ENCODE measurements around the gene SF3A2.

The SF3A2 gene

DNA sequence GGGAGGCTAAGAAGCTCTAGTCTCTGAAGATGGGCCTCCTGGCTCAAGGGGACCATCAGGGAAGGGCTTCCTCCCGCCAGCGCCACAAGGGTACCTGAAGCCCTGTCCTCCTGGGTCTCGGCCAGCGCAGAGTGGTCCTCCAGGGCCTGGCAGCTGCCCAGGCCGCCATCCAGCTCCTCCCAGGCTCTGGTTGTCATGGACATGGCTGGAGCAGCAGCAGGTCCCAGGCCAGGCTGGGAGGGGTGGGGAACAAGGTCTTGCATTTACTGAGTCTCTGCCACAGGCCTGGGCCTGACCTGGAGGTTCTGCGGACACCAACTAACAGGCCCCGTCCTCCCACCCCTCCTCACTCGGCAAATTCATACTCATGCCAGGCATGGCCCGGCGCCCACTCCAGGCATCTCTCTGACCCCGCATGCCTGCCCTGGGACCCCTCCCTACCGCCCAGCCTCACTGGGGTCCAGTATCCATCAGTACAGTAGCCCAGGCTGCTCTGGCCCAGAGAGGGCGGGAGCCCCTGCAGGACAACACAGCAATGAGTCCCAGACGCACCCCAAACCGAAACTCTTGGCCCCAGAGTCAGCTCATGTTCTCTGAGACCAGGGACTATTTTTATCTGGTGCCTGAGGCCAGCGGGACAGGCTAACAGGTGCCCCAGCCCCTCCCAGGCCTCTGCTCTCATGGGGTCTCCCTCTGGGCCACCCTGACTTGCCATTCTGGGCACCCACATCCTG lies 18.7 kb downstream of the SF3A2 start:
- no peak for DNase-seq

- DNase-seq: no peak
These were observed 19.5 kb downstream of the SF3A2 start, which contains the start of gene JSRP1 for GRCh38 chr19:2255982-2256685. TSS of gene JSRP1 (minus strand) at chr19:2256417. CDS start at chr19:2255314, 1,103 bp downstream.

GRCh38 chr19:2259336-2259735 lies 22.7 kb downstream of the SF3A2 start:
- DNase-seq: no peak

DNA sequence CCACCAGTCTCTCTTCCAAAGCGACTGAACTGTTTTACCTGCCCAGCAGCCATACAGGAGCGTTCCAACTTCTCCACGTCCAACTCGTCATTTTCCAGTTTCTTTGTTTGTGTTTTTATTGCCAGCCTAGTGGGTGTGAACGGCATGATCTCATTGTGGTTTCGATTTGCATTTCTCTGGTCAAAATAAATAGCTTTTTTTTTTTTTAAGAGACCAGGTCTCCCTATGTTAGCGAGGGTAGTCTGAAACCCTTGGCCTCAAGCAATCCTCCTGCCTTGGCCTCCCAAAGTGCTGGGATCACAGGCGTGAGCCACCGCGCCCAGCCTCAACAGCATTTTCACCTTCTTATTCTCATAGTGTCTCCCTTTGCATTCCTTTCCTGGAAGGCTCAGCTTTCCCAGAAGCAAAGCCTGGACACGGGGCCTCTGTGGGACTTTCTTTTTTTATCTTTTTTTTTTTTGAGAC lies 23.7 kb downstream of the SF3A2 start:
- peak; percentile 47 for DNase-seq

GRCh38 chr19:2261438-2262172 lies 25.0 kb downstream of the SF3A2 start:
- DNase-seq: peak; percentile 74

- DNase-seq: no peak
These were observed 29.8 kb downstream of the SF3A2 start for GRCh38 chr19:2266183-2266993.

DNA sequence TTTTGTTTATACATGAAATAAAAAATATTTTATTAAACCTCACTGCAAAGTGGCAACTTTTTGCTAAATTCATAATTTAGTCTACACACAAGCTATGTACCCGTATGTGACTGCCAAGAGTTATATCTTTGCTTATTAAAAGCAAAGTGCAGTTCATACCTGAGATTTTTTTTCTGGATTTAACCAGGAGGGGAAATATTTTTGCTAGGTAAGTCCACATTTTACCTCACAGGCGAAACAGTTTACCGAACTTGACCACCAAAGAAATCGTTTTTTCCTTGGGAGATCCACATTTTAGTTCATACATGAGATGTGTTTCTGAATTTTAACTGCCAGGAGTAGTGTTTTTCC lies 31.8 kb downstream of the SF3A2 start:
- no peak for DNase-seq

DNA sequence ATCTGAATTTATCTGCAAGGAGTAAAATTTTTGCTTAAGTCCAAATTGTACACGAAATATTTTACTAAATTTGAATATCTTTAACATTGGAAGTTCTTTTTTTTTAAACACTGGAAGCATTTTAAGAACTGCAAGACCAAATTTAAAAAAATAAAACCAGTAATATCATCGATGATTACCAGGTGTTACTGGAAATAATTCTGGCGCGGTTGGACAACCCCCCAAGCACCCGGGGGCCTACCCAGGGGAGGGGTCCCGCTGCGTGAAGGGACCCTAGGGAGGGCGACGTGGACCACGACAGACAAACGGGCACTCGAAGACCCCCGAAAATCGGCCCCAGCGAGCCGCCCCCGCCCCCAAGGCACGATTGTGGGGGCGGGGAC lies 32.2 kb downstream of the SF3A2 start:
- DNase-seq: no peak

DNA sequence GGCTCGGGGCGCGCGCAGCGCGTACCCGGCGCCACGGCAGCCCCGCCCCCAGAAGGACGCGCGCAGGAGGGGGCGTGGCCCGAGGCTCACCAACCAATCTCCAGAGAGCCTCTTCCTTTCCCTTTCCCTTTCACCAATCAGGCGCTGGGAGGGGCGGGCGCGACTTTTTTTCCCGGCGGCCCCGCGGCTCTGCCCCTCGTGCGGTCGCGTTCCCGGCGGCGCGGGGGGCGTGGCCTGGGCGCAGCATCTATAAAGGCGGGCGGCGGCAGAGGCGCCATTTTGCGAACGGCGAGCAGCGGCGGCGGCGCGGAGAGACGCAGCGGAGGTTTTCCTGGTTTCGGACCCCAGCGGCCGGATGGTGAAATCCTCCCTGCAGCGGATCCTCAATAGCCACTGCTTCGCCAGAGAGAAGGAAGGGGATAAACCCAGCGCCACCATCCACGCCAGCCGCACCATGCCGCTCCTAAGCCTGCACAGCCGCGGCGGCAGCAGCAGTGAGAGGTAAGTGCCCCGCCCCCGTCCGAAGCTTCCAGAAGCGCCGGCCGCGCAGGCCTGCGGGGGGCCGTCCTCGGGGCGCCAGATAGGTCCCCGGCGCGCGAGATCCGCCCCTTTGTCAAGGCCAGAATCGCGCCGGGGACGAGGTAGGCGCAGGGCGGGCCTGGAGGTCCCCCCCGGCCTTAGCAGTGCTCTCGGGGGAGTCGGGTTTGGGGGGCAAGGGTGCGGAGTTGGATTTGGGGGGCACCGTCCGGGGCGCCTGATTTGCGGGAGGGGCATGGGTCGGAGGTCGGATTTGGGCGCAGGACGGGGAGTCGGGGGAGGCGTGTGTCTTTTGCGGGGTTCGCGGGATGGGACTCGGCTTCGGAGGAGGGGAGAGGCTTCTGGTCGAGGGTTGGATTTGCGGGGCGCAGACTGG lies 32.9 kb downstream of the SF3A2 start:
- DNase-seq: peak; percentile 99

GRCh38 chr19:2270157-2270422 lies 33.5 kb downstream of the SF3A2 start:
- DNase-seq: no peak

GRCh38 chr19:2270423-2271233 lies 34.0 kb downstream of the SF3A2 start:
- DNase-seq: peak; percentile 78

DNA sequence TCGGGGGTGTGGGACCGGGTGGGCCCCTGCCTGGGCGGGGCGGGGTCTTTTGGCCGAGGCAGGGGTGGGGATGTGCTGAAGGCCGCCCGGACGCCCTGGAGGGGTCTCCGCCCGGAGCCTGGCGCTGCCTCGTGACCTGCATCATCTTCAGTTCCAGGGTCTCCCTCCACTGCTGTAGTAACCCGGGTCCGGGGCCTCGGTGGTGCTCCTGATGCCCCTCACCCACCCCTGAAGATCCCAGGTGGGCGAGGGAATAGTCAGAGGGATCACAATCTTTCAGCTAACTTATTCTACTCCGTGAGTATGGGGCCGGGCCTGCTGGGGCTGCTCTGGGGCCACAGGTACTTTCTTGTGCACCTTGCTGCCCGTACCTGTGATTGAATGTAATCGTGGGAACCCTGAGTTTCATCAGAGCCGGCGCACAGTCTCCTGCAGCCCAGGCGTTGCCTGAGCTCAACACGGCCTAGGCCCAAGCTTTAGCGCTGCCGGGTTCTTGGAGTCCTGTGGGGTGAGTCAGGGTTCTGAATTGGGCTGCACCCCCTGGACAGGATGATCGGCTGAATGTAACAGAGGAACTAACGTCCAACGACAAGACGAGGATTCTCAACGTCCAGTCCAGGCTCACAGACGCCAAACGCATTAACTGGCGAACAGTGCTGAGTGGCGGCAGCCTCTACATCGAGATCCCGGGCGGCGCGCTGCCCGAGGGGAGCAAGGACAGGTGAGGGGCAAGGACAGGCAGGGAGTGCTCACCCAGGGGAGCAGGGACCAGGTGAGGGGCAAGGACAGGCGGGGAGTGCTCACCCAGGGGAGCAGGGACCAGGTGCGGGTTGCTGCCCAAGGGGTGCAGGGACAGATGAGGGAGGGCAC lies 34.8 kb downstream of the SF3A2 start:
- DNase-seq: no peak

- DNase-seq: peak; percentile 83
These were observed 36.9 kb downstream of the SF3A2 start for GRCh38 chr19:2273356-2274184.

DNA sequence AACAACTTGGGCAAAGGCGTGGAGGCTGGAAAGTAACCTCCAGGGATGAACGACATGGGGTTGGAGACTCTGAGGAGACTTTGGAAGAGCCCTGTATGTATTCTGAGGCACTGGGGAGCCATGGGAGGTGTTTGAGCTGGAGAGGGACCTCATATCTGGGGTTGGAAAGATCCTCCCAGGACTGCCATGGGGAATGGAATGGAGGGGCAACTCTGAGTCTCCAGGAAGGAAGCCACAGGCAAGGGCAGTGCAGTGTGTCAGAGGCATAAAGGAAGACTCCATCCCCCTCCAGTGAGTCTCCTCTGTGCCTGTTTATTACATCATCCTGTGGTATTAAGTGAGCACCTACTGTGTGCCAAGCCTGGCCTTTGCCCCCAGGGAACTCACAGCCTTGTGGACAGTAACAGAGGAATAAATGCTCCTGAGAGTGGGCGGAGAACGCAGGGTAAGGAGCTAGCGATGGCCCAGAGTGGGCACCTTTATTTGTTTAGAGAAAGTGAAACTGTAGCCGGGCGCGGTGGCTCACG lies 37.6 kb downstream of the SF3A2 start:
- no peak for DNase-seq

DNA sequence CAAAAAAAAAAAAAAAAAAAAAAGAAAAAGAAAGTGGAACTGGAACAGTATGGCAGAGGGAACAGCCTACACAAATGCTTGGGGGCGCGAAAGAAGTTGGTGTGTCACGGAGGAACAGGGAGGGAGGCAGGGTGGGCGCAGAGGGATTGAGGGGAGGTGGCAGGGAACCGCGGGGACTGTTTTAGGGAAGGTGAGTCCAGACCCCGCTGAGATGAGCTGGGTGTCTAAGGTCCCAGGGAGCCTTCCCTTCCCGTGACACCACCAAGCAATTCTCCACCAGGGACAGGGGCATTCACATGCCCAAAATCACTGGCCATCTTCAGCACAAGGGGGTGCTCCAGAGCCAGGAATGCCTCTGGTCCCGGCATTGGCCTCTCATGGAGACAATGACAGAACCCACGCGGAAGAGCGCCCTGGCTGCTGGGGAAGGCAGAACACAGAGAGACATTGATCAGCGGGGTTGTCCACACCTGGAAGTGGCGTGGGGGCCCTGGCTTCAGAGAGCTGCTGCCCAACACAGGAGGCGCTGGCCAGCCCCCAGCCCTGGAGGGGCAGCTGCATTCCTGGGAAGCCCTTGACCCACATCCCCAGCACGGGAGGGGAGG lies 38.4 kb downstream of the SF3A2 start:
- peak; percentile 57 for DNase-seq

- no peak for DNase-seq
These were observed 39.2 kb downstream of the SF3A2 start for GRCh38 chr19:2275588-2276428.

GRCh38 chr19:2276429-2276986 lies 39.9 kb downstream of the SF3A2 start:
- no peak for DNase-seq
